Left lobe of liver (tissue), 2 donors: ENCODE results near the gene CKS1B. TPM values are rescaled to one million over a fixed set of nuclear protein-coding genes. Genes with fewer than 3 reads are reported as not detected.

Experiments used
- ATAC-seq: fragments of 200-7000 bp; cut with Tn5 transposase; one replicate; pipeline ENCODE4 v1.9.1; 2020; ENCODE audit warnings: mild to moderate bottlenecking, moderate library complexity
- DNase-seq: peaks from one replicate; pipeline ENCODE4 v3.0.0-alpha.2; 2020; ENCODE audit warnings: low spot score
- total RNA-seq: library from RNA; stranded (reverse); gene quantifications from one replicate; pipeline ENCODE4 v1.2.1, GENCODE V29; 2021
- donor health status: DM: no; HTN: no; CAD: no; lungs with moderate emphysema.
- donor health status: DM: no; HTN: yes; CAD: no.

Gene CKS1B
- total RNA-seq, 1 donor from 2014 or later = 14.2 TPM

DNA sequence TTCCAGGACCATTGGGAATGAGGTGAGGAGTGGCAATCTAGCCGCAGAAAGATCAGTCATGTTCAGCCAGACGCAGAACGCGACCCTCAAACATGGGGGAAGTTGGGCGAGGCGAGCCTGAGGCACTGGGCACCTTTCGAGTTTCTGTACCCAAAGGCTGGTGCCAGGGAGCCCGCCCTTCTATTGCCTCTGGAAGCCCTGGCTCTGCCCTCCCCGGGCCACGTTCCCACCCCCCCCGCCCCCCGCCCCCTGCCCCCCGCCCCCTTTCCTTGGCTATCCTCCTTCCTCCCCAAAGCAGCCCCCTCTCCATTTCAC, 25.9 kb downstream of the CKS1B start:
- DNase-seq (peak; percentile 72), ATAC-seq (no peak)

DNA sequence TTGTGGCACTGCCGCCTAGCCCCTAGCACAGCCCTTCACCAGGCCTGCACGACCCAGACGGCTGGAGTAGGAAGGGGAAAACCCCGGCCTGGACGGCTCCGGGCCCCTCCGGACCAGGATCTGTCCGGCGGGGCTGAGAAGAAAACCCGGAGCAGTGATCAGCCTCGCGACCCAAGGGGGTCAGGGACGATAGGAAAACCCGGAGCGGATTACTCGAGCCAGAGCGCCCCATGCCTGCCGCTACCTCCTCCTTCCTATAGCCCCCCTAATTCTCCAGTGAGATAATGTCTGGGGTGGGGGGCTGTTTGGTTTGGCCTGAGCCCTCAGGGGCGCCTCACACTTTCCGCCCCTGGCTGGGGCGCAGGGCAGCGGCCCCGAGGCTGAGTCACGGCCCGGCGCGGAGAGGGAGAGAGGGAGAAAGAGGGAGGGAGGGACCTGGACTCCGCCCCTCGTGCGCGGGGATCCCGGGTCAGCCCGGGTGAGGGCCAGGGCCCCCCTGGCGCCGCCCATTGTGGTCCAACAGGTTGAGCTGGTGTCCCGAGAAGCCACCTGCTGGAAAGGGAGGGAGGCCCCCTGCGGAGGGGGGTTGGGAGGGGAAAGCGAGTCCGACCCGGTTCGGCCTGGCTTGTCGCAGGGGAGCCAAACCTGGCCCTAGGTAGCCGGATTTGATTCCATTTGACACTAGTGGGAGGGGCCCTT, 26.4 kb downstream of the CKS1B start:
- peak; percentile 97 for DNase-seq

DNA sequence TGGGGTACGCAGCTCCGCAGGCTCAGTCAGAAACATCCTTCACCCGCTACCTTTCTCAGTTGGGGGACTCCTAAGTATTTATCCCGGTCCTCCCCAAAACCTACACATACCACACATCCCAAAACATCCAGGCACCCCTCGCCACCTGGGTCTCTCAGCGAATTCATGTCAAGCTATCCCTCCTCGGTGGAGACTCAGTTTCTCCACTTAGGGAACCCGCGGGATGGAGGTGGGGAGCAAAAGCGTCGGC, 26.9 kb downstream of the CKS1B start:
- DNase-seq (no peak), ATAC-seq (no peak)

More for the DNA sequence above, 26.4 kb downstream of the CKS1B start:
- peak; percentile 56 for ATAC-seq

DNA sequence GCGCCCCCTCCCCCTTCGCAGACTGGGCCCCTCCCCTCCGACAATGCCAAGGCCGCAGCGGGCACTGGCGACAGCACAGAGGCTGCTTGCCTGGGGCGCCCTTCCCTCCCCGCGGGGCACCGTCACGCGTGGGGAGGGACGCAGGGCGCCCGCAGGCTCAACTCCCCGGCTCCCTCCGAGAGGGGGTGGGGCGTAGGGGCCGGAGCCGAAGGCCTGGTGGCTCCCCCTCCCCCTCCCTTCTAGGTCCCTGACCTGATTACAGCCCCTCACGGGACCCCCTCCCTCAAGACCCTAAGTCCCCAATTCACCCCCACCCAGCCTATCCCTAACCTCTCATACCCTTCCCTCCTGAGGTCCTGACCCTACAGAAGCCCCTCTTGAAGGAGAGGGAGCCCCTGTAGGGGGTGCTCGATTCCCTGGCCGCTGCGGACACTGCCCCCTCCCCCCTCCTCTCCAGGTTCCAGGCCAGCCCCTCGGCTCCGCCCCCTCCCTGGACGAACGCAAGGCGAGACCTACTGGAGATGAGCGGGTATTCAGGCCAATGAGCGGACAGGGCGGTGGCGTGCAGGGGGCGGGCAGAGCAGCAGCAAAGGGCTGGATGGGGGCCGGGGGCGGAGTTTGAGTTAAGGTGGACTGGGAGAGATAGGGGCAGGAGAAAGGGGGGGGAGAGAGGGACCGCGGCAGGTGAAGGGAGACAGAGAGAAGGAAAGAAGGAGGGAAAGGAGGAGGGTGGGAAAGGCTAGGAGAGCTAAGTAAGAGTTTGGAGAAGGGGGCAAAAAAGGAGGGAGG, 27.4 kb downstream of the CKS1B start:
- ATAC-seq = peak; percentile 66

DNA sequence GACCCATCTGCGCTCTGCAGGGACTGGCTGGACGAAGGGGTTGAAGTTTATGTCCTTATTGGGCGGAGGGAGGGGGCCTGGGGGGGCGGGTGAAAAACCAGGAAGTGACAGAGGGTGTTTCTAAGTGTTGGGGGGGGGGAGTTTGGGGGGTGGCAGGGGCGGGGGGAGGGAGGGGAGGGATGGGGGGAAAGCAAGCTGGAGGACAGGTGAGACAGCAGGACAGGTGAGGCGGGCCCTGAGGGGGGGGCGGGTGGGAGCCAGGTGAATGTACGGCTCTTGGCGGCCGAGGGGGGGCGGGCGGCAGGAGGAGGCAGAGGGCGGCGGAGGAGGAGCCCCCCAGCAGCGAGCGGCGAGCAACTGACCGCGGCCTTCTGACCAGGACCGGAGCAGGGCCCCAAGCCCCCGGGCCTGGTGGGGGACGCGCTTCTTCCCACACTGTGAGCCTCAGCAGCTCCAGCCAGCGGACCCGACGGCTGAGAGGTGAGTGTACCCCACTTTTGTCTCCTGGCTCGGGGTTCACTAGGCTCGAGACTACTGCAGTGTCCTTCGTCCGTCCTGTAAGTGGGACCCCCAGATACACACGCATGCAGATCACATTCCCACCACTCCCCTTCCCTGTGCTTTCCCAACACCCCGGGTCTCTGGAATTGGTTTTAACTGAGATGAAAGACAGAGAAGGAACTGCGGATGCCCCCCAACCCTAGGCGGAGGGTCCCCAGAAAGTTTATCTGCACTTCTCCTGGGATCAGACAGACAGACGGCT, 28.2 kb downstream of the CKS1B start, which contains the start of gene ZBTB7B:
Gene ZBTB7B (plus strand): TSS at position 339 of the 763 bp plus-strand sequence. CDS start 11,859 bp downstream, outside the sequence.
- ATAC-seq (peak; percentile 2), DNase-seq (peak; percentile 63)

More for the DNA sequence above, 27.4 kb downstream of the CKS1B start:
- peak; percentile 100 for DNase-seq

DNA sequence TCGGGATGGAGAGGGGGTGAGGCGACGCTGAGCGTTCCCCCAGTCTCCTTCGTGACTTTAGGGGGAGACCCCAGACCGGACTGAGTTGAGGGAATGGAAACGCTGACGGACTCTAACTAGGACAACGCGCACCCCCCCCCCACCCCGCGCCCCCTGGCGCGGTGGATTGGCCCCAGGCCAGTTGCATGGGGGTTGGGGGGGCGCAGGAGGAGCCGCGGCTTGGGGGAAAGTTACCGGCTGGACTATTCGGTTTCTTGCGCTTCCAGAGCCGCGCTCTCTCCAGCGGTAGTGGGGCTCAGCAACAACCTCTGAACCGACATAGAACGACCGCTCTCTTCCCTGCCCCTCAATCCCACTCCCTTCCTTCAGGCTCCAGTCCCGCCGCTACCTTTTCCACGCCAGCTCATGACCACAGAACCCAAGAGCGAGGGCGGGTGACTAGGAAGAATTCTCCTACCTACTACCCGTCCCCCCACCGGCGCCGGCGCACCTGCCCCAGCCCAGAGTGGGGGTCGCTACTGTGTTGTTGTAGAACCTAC, 28.8 kb downstream of the CKS1B start:
- DNase-seq (peak; percentile 59), ATAC-seq (no peak)

DNA sequence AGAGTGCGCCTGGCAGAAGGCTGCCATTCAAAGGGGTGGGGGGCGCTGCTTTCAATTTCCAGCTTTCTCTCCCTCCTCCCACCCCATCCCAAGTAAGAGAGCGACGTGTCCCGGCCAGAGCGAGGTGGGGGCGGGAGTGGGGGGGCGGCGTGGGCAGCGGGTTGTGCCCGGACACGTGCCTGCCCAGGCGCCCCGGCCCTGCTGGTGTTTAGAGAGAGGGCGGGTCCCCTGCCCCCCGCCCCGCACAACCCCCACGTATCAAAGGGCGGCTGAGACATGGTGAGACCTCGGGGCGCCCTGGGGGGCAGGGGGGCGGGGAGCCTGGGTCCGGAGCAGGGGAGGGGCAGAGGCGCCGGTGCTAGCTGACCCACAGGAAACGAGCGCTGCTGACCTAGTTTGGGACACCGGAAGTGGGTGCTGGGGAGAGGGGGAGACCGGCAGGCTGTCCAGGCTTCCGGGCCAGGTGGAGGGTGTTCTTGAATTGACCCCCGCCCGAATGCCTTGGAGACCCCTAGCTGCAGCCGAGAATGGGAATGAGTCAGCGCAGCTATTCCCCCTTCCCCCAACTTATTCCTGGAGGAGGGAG, 29.4 kb downstream of the CKS1B start:
- peak; percentile 90 for DNase-seq

DNA sequence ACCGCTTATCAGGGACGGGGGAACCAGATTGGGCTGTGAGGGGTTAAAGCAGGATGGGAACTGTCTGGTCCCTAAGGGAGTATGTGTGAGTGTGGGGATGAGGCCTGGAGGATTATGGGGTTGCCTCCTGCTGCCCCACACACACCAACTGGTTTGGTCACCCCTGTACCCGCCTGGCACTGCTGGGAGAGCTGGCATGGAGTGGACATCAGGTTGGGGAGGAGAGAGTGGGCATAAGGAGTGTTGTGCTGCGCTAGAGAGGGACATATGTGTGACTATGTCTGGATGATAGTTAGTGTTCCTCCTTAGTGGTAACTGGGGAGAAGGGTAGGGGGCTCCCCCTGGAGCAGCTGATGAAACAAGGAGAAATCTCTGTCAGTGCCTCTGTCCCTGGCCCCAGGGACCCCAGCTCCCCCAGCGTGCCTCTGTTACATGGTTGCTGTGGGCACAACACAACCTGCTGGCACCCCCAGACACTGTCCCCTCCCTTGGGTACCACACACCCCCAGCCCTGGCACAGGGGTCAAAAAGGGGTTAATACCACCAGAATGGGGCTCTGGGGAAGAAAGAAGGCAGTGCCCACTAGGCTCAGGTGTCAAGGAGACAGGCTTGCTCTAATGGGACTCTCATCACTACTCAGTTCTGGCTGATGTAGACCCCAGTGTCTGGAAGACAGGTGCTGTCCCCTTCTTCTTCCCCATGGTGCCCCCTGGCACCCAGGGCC, 30.0 kb downstream of the CKS1B start:
- ATAC-seq = no peak
- no peak for DNase-seq

More for the DNA sequence above, 29.4 kb downstream of the CKS1B start:
- peak; percentile 21 for ATAC-seq

DNA sequence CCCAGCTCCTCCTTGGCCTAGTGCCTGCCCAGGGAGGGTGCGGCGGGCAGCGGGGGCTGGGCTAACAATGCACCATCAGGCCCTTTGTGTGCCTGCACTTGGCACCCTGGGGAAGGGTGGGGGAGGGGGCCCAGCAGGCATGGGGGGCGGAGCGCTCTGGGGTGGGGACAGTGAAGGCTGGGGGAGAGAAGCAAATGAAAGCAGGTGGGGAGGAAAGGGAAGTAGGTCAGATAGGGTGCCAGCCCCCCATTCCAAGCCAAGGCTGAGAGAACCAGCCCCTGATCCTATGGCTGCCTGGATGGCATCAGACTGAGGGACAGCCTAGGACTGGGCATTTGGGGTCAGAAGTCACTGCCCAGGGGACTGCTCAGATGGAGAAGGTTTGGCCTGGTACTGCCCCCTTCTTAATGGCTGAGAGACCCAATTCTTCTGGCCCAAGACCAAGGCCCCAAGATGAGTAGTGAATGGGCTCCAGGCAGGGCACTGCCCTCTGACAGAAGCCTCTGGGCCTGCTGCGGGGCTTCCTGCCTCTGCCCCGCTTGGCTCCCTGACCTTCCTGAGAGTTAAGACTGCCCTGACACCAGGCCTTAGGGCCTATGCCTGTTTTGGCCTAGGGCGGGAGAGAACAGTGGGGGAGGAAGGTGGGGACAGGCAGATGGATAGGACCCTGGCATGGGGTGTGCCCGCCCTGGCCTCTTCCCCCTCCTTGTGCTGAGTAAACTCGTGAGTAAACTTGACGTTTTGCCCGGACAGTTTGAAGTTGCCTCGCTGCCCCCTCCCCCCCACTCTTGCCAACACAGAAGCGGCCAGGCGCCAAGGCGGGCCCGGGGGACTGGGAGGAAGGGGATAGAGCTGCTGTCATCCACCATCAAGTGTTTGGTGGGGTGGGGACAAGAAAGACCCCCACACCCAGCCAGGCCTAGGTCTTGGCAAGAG, 30.9 kb downstream of the CKS1B start:
- ATAC-seq (peak; percentile 44), DNase-seq (peak; percentile 92)

DNA sequence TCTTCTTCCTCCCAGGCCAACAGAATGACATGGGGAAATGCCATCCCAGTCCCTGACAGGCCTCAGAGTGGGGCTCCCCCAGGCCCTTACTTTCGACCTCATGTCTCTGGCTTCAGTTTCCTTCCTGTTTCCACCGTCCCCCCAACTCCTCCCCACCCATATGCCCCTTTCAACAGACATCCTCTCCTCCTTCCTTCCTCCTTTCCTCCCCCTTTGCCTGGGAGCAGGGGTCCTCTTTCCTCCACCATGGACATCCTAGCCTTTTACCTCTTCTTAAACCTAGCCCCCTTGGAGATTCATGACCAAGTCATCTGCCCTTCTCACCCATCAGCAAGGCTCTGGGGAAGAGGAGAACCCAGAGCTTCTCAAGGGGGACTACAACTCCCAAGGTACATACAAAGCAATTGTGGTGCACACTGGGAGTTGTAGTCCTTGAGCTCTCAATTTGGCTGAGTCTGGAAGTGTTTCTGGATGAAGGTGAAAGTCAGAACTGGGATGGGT, 32.2 kb downstream of the CKS1B start:
- no peak for DNase-seq
- no peak for ATAC-seq

DNA sequence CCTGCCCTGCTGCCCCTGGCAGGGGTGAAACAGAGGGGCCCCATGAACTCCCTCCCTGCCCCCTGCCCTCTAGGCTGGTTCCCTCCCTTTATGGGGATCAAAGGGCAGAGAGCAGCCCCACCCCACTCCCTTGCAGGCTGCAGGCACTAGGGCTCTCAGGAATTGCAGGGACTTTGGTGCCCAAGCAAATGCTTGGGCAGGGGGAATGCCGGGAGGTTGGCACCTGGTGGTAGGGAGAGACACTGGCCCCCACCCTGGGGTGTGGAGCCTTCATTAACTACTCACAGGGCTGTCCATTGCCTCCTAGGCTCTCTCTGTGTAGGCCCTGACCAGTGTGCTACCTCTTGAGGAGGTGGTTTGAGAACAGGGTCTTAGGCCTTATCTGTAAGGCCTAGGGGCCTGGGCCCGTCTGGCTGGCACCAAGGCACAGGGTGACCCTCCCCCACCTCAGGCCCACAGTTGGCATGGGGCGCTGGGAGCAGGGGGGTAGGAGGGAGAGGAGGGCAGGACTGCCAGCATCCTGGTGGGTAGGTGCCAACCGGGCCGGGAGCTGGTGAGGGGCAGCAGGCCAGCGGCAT, 32.9 kb downstream of the CKS1B start:
- ATAC-seq = peak; percentile 32
- peak; percentile 85 for DNase-seq

DNA sequence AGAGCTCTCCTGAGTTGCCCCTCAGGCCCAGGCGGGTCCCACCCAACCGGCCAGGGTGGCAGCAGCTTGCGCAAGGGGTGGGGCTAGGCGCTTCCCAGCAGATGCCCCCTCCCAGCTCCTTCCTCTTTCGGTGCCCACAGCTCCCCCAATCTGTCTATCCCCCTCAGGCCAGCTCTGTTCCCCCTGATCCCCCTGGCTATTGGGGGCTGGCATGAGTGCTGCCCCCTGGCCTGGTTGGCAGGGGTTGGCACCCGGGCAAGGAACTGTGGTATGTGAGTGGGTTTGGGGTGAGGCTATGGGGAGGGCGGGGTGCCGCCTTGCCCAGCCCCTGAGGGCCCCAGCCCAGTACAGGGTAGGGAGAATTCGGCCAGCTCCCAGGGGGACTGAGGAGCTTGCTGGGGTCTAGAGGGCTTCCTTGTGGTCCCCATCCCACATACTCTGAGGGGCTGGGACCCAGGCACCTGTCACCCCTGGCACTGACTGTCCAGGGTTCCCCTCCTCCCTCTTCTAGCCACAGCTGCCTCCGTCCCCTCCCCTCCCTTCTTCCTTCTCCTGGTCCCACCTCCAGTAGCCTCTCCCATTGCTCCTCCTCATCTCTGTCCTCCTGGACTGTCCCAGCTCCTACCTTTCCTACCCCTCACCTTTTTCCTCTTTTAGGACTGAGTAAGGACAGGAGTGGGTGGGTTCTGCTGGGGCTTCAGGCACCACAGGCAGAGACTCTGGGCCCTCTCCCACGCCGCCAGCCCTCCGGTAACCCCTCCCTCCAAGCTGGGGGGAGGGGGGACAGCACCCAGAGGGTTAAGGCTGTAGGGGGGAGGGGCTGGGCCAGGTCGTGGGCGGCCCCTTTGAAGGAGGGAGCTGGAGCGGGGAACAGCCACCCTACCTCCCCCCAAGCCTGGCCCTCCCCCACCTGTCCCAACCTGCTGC, 33.8 kb downstream of the CKS1B start:
- DNase-seq (peak; percentile 59), ATAC-seq (no peak)

DNA sequence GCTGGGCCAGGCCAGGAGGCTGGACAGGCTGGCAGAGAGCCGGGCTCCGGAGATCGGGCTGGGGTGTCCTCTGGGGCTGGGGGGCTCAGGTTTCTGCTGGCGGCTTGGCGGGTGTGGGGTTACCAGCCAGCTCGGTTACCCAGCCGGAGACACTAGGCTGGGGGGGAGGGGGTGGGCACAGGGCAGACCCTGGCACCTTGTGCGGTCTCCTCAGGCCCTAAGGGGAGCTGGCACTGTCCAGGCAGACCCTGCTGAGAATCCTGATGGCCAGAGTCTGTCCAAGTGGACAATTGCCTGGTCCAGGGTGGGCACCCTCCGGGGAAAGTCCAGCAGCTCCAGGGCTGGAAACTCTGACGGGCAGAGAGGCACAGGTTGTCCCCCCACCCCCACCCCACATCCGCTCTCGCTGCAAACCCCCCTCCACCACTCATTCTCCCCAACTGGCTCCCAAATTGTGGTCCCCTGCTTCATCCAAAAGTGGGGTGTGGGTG, 34.8 kb downstream of the CKS1B start:
- no peak for DNase-seq
- no peak for ATAC-seq

DNA sequence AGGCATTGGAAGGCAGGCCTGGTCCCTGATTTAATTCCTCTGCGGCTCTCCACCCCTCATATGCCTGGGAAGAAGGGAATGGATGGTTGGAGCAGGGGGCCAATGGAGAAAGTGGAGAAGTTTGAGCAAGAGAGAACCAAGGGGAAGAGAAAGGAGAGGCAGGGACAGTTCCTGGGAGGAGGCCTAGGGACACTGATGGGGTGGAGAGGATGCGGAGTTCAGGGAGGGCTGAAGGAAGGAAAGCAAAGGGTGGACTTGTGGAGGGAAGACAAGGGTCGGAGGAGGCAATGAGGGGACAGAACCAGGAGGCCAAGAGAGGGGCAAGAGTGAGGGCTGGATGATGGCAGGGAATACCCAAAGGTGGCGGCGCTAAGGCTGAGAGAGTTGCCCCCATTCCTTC, 35.3 kb downstream of the CKS1B start:
- no peak for DNase-seq
- ATAC-seq = no peak

DNA sequence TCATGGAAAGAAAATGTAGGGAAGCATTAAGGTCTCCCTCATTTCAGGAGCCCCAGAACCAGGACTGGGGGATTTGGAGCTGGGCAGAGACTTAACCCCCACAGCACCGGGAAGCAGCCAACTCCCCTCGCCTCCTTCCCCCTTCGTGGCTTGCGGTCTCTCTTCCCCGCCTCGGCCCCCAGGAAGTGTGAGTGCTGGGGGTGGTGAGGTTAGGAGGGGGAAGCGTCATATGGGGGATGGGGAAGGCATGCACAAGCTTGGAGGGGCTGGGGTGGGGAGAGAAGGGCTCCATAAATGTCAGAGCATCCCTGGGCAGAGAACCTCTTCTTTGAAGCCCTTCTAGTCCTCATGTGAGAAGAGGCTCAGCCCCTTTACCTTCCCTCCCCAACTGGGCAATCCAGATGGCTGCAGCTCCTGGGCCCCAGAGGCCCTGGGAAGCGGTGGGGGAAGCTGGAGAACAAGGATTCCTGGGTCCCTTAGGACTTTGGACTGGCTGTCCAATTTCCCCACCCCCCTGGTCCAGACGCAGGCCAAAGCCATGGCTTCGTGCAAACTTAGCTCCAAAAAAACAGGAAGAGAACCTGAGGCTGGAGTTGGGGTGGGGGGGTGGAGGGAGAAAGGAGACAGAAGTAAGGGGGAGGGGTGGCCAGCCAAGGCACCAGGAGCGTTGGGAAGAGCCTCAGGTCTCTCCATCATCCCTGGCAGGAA, 35.9 kb downstream of the CKS1B start:
- ATAC-seq (no peak), DNase-seq (no peak)

DNA sequence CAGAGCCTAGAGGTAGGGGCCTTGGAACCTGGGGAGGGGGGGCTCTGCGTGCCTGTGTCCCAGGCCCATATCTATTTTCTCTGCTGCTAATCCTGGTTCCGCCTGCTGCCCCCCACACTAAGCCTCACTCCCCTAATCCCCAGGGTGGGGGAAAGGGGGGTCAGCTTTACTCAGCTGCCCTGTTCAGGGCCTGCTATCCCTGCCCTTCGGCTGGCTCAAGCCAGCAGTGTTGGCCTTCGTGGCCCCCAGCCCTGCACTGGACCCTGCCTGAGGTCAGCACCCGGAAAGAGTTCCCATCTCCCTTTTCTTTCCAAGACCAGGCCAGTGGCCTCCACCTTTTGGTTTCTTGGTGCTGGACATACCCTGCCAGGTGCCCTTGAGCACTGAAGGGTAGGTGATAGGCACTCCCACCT, 36.5 kb downstream of the CKS1B start:
- ATAC-seq (no peak), DNase-seq (no peak)
